IMR-90 (cell line): ENCODE measurements around the gene DIAPH1. TPM values are rescaled to one million over a fixed set of nuclear protein-coding genes. Genes with fewer than 3 reads are reported as not detected.

Experiments
- ATAC-seq: fragments of 200-7000 bp; cut with Tn5 transposase; 2 replicates; pipeline ENCODE4 v1.9.1; 2020; ENCODE audit warnings: low read depth, mild to moderate bottlenecking, moderate library complexity
- BruUV-seq: library from RNA; stranded (reverse); fragments of 400-500 nt; replicated peaks from 2 replicates; lab custom pipeline; 2021; lab: Mats Ljungman, UMichigan
- CTCF ChIA-PET: fragments of 300-600 bp; formaldehyde crosslinking; extraction: SDS; loops from one replicate; lab custom pipeline; 2021; ENCODE audit warnings: antibody characterized with exemption; lab: Yijun Ruan, JAX
- POLR2A ChIA-PET: fragments of 300-600 bp; sonication (Branson Sonifier 250); formaldehyde crosslinking; loops from one replicate; lab custom pipeline; 2022; ENCODE audit warnings: antibody characterized with exemption; ENCODE audit not compliant: unreplicated experiment; lab: Charles Lee
- DNase-seq: peaks from one replicate; pipeline ENCODE4 v3.0.0; 2013
- H2AFZ ChIP-seq: replicated peaks from 2 replicates; pipeline ENCODE3; 2013; ENCODE audit warnings: low read length, mild to moderate bottlenecking; ENCODE audit not compliant: poor library complexity
- H2AK5ac ChIP-seq: 2 replicates; pipeline ENCODE4 v1.6.1; 2013; ENCODE audit warnings: low read depth, low read length, inconsistent platforms
- H2AK9ac ChIP-seq: replicated peaks from 2 replicates; pipeline ENCODE3; 2013; ENCODE audit warnings: mild to moderate bottlenecking, low read depth, low read length, moderate library complexity; ENCODE audit not compliant: poor library complexity
- H2BK120ac ChIP-seq: 2 replicates; pipeline ENCODE4 v1.6.1; 2013; ENCODE audit warnings: low read depth, low read length, inconsistent platforms
- H2BK15ac ChIP-seq: 3 replicates; pipeline ENCODE4 v1.6.1; 2013; ENCODE audit warnings: low read depth, low read length, inconsistent platforms
- H2BK20ac ChIP-seq: 2 replicates; pipeline ENCODE4 v1.6.1; 2013; ENCODE audit warnings: low read depth, mild to moderate bottlenecking, inconsistent platforms, low read length, moderate library complexity
- H2BK5ac ChIP-seq: 2 replicates; pipeline ENCODE4 v1.6.1; 2013; ENCODE audit warnings: mild to moderate bottlenecking, low read depth, low read length, inconsistent platforms; ENCODE audit not compliant: poor library complexity, severe bottlenecking
- H3K14ac ChIP-seq: replicated peaks from 2 replicates; pipeline ENCODE4 v1.6.1; 2013; ENCODE audit warnings: low read depth, low read length, inconsistent platforms
- H3K18ac ChIP-seq: 2 replicates; pipeline ENCODE4 v1.6.1; 2013; ENCODE audit warnings: low read depth, low read length, control low read depth
- H3K23ac ChIP-seq: 2 replicates; pipeline ENCODE4 v1.6.1; 2013; ENCODE audit warnings: low read depth, low read length, inconsistent platforms
- H3K27ac ChIP-seq: 2 replicates; pipeline ENCODE4 v1.5.1; 2013; ENCODE audit warnings: mild to moderate bottlenecking, control low read depth, low read length; ENCODE audit not compliant: insufficient read depth
- H3K27me3 ChIP-seq: 2 replicates; pipeline ENCODE4 v1.6.1; 2013; ENCODE audit warnings: low read length; ENCODE audit not compliant: control insufficient read depth, insufficient read depth
- H3K36me3 ChIP-seq: 2 replicates; pipeline ENCODE4 v1.6.1; 2013; ENCODE audit warnings: low read length, mixed read lengths; ENCODE audit not compliant: control insufficient read depth, insufficient read depth
- H3K4ac ChIP-seq: 2 replicates; pipeline ENCODE4 v1.6.1; 2013; ENCODE audit warnings: low read depth, low read length, inconsistent platforms
- H3K4me1 ChIP-seq: 2 replicates; pipeline ENCODE4 v1.6.1; 2013; ENCODE audit warnings: low read length, mixed read lengths; ENCODE audit not compliant: control insufficient read depth, insufficient read depth
- H3K4me2 ChIP-seq: 2 replicates; pipeline ENCODE4 v1.6.1; 2013; ENCODE audit warnings: low read depth, mild to moderate bottlenecking, control low read depth, low read length, moderate library complexity
- H3K4me3 ChIP-seq: 2 replicates; pipeline ENCODE4 v1.5.1; 2013; ENCODE audit warnings: low read depth, mild to moderate bottlenecking, control low read depth, low read length, moderate library complexity; ENCODE audit not compliant: insufficient read depth
- H3K56ac ChIP-seq: 2 replicates; pipeline ENCODE4 v1.6.1; 2013; ENCODE audit warnings: low read length, inconsistent platforms; ENCODE audit not compliant: insufficient read depth; ENCODE audit errors: extremely low read depth
- H3K79me1 ChIP-seq, 2 experiments: 2 replicates each; pipeline ENCODE4 v1.6.1; 2013; ENCODE audit warnings: low read length in 2 of 2, inconsistent platforms in 1 of 2, low read depth in 1 of 2
- H3K9ac ChIP-seq: 2 replicates; pipeline ENCODE4 v1.6.1; 2013; ENCODE audit warnings: low read depth, low read length, control low read depth
- H3K9me1 ChIP-seq: 2 replicates; pipeline ENCODE4 v1.6.1; 2013; ENCODE audit warnings: low read length, inconsistent platforms; ENCODE audit not compliant: insufficient read depth
- H3K9me3 ChIP-seq: 2 replicates; pipeline ENCODE4 v1.6.1; 2013; ENCODE audit warnings: low read length; ENCODE audit not compliant: control insufficient read depth, insufficient read depth
- H4K20me1 ChIP-seq: 2 replicates; pipeline ENCODE4 v1.6.1; 2013; ENCODE audit warnings: low read length, inconsistent platforms; ENCODE audit not compliant: insufficient read depth
- H4K5ac ChIP-seq: 2 replicates; pipeline ENCODE4 v1.6.1; 2013; ENCODE audit warnings: mild to moderate bottlenecking, low read depth, low read length, control low read depth
- H4K8ac ChIP-seq, 2 experiments: 2 replicates each; pipeline ENCODE4 v1.6.1; 2013; ENCODE audit warnings: low read depth in 2 of 2, low read length in 2 of 2, control low read depth in 1 of 2, inconsistent platforms in 1 of 2
- H4K91ac ChIP-seq: 2 replicates; pipeline ENCODE4 v1.6.1; 2013; ENCODE audit warnings: low read depth, low read length, inconsistent platforms; ENCODE audit not compliant: insufficient read depth
- BHLHE40 ChIP-seq: fragments of 150-350 bp; IDR thresholded peaks from 2 replicates; pipeline ENCODE4 v1.6.1; 2016; ENCODE audit warnings: mild to moderate bottlenecking, low read depth, low read length
- CEBPB ChIP-seq: IDR thresholded peaks from 2 replicates; pipeline ENCODE4 v1.6.1; 2012; ENCODE audit warnings: low read depth, low read length, improper control_type of control experiment
- CHD1 ChIP-seq: IDR thresholded peaks from 2 replicates; pipeline ENCODE4 v1.6.1; 2012; ENCODE audit warnings: low read depth, low read length, improper control_type of control experiment
- CTCF ChIP-seq: conservative IDR thresholded peaks from 2 replicates; pipeline ENCODE4 v1.5.1; 2012; ENCODE audit warnings: mild to moderate bottlenecking, low read depth, low read length, improper control_type of control experiment
- ELK1 ChIP-seq: fragments of 150-350 bp; IDR thresholded peaks from 2 replicates; pipeline ENCODE4 v1.6.1; 2016; ENCODE audit warnings: low read depth, mild to moderate bottlenecking, low read length, moderate library complexity, borderline replicate concordance
- FOS ChIP-seq: fragments of 150-350 bp; IDR thresholded peaks from 2 replicates; pipeline ENCODE4 v1.6.1; 2016; ENCODE audit warnings: low read depth, low read length
- MAFK ChIP-seq: IDR thresholded peaks from 2 replicates; pipeline ENCODE4 v1.6.1; 2012; ENCODE audit warnings: low read depth, low read length, improper control_type of control experiment
- MAZ ChIP-seq: IDR thresholded peaks from 2 replicates; pipeline ENCODE4 v1.6.1; 2012; ENCODE audit warnings: low read depth, mild to moderate bottlenecking, low read length, improper control_type of control experiment, moderate library complexity, borderline replicate concordance
- MXI1 ChIP-seq: IDR thresholded peaks from 2 replicates; pipeline ENCODE4 v1.6.1; 2012; ENCODE audit warnings: low read depth, mild to moderate bottlenecking, low read length, moderate library complexity, borderline replicate concordance
- NFE2L2 ChIP-seq: fragments of 150-350 bp; IDR thresholded peaks from 2 replicates; pipeline ENCODE4 v1.6.1; 2016; ENCODE audit warnings: low read depth, mild to moderate bottlenecking, low read length
- POLR2A ChIP-seq: IDR thresholded peaks from 2 replicates; pipeline ENCODE4 v1.6.1; 2012; ENCODE audit warnings: mild to moderate bottlenecking, low read depth, low read length
- RAD21 ChIP-seq: IDR thresholded peaks from 2 replicates; pipeline ENCODE4 v1.6.1; 2012; ENCODE audit warnings: low read length, improper control_type of control experiment
- RCOR1 ChIP-seq: IDR thresholded peaks from 2 replicates; pipeline ENCODE4 v1.6.1; 2012; ENCODE audit warnings: mild to moderate bottlenecking, low read length, improper control_type of control experiment; ENCODE audit not compliant: insufficient replicate concordance
- RFX5 ChIP-seq: IDR thresholded peaks from 2 replicates; pipeline ENCODE4 v1.8.0; 2012; ENCODE audit warnings: low read depth, mild to moderate bottlenecking, low read length, moderate library complexity
- SMC3 ChIP-seq: fragments of 150-350 bp; IDR thresholded peaks from 2 replicates; pipeline ENCODE4 v1.6.1; 2016; ENCODE audit warnings: low read depth, mild to moderate bottlenecking, antibody characterized with exemption, low read length, moderate library complexity
- WGBS, 2 experiments: methylation state at CpG; one replicate each; pipeline versions ENCODE4 v1.1.5 to v1.1.7; 2013; ENCODE audit warnings: missing lambda C conversion rate in 2 of 2; ENCODE audit not compliant: insufficient read length in 1 of 2; ENCODE audit errors: extremely low coverage in 2 of 2; 5-methylcytosine and 5-hydroxymethylcytosine counted together
- dilution Hi-C: fragments of 300-500 bp; cut with HindIII; formaldehyde crosslinking; loops from one replicate; pipeline ENCODE4 v1.14.3; 2018; ENCODE audit warnings: low sequenced_read_pairs; ENCODE audit not compliant: unreplicated experiment
- in situ Hi-C: fragments of 300-500 bp; cut with MboI; formaldehyde crosslinking; loops from 3 replicates; pipeline ENCODE4 v1.14.3; 2019; ENCODE audit warnings: low sequenced_read_pairs, inconsistent platforms, mixed read lengths
- intact Hi-C: fragments of 100-400 bp; cut with micrococcal nuclease; formaldehyde crosslinking; loops from 2 replicates; pipeline ENCODE4 v1.10.0; 2022
- polyA plus RNA-seq, 3 experiments: library from polyadenylated mRNA; depleted of rRNA; stranded (reverse); fragments of >200 nt; gene quantifications; 2 replicates each; pipeline ENCODE4 v1.2.3, GENCODE V29; 2012; ENCODE audit warnings: low replicate concordance in 1 of 3
- total RNA-seq: library from RNA; depleted of rRNA; stranded (reverse); fragments of >200 nt; gene quantifications from 2 replicates; pipeline ENCODE4 v1.2.3, GENCODE V29; 2012
- TF ChIP-seq, protein P1 (sequence below): fragments of 150-350 bp; IDR thresholded peaks from 2 replicates; pipeline ENCODE4 v1.6.1; 2017; ENCODE audit warnings: mild to moderate bottlenecking, antibody characterized with exemption, low read length, low read depth

DIAPH1 gene
- total and polyA plus RNA-seq, 2 of the 4 experiments (the other 2 are of a cell fraction) = 12.0 to 37.4 TPM

DNA sequence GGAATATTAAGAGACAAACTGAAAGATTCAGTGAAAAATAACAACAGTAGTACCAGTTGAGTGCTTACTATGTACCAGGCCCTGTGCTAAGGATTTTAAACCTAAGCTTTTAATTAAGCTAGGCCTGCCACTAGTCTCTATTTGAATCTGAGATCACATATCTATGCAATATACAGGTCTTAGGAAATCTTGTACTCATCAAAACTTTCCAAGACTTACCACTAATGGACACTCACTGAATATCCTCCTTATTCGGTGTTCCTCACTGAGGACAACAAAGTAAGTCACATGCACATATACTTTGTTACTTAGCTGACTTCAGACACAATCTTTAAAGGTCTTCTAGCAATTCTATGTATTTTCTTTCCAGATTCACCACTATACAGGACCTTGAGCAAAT lies 32.6 kb downstream of the DIAPH1 start:
- TF ChIP-seq CEBPB (no peak), BHLHE40 (no peak), MAFK (no peak), RCOR1 (no peak), ELK1 (no peak), POLR2A (no peak), CTCF (no peak), NFE2L2 (no peak), FOS (no peak), MAZ (no peak), MXI1 (no peak), SMC3 (no peak), RFX5 (no peak), CHD1 (no peak), RAD21 (no peak)
- TF ChIP-seq, protein P1, sequence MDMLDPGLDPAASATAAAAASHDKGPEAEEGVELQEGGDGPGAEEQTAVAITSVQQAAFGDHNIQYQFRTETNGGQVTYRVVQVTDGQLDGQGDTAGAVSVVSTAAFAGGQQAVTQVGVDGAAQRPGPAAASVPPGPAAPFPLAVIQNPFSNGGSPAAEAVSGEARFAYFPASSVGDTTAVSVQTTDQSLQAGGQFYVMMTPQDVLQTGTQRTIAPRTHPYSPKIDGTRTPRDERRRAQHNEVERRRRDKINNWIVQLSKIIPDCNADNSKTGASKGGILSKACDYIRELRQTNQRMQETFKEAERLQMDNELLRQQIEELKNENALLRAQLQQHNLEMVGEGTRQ = no peak
- POLR2A ChIA-PET = no interaction called here
- Histone ChIP-seq H2AK9ac (no peak overlapping the region), H3K14ac (no peak overlapping the region), H3K18ac (no peak overlapping the region), H2BK5ac (no peak overlapping the region), H2AK5ac (no peak overlapping the region), H3K9me1 (no peaks in the 10 kb centered on the region), H3K4ac (no peak overlapping the region), H2BK120ac (no peak overlapping the region), H2AFZ (no peak overlapping the region), H3K36me3 (peaks cover 12% of the 10 kb centered on the region), H2BK15ac (no peak overlapping the region), H4K5ac (no peak overlapping the region), H3K23ac (no peak overlapping the region), H3K79me1 (peaks cover 24 to 28% of the 10 kb centered on the region in 2 experiments), H3K27me3 (no peaks in the 10 kb centered on the region), H2BK20ac (no peak overlapping the region), H3K56ac (no peak overlapping the region), H3K27ac (no peak overlapping the region), H4K91ac (no peak overlapping the region), H4K20me1 (no peaks in the 10 kb centered on the region), H3K4me2 (no peak overlapping the region), H4K8ac (no peak overlapping the region), H3K9me3 (no peaks in the 10 kb centered on the region), H3K4me3 (no peak overlapping the region), H3K4me1 (no peaks in the 10 kb centered on the region), H3K9ac (no peak overlapping the region)
- BruUV-seq = no TSS peak
- intact Hi-C loops (no loop called here), dilution Hi-C loops (no loop called here), in situ Hi-C loops (loop anchor here (25.0 kb wide), 1 partner anchor 899 kb away; the partner anchor contains the start of genes HARS1 and HARS2)
- no peak for ATAC-seq
- no peak for DNase-seq
- CTCF ChIA-PET = no interaction called here
- 100% methylated on average over 1 of the region's 1 CpG; no CpG with 5 or more reads in 1 of the 2 experiments for WGBS, 2 experiments
